GM21447 (cell line): ENCODE data around the gene KCNMA1.
"Not testable (repeated sequence)": the region's sequence is repeated elsewhere in the genome, so short reads cannot be mapped to it uniquely, and the experiment has no call there.

Experiments
- ATAC-seq: cut with Tn5 transposase; IDR thresholded peaks from one replicate; pipeline ENCODE4 v1.9.1; 2021; ENCODE audit not compliant: unreplicated experiment

Gene KCNMA1

DNA sequence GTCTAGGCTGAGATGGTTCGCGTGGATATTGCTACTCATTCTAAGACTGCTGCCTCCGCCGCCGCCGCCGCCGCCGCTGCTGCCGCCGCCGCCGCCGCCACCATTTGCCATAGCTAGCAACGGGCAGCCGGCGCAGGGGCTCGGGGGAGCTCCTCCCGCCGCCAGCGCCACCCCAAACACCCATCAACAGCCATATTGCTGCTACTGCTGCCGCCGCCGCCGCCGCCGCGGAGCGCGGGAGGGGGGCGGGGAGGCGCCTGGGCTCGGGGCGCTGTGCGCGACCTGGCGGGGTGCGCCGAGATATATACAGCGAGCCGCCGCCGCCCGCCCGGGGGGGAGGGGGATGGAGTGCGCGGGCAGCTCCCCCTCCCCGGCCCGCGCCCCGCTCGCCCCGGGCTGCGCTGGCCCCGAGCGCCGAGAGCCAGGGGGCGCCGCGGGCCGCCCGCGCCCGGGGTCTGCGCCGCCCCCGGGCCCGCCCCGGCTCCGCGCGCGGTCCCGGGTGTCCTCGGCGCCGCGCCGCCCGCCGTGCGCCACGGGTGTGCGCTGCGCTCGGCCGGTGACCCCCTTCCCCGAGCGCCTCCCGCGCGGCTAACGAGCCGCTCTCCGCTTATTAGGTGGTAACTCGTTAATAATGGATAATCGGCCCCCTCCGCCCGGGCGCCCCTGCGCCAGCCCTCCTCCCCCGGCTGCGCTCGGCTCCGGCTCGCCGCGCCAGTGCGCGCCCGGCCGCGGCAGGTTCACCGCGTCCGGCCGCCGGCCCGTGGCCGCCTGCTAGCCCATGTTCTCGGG is at the start of gene KCNMA1:
KCNMA1 (minus strand) TSS at position 277 of the 789 bp plus-strand sequence.
- ATAC-seq, result no peak

DNA sequence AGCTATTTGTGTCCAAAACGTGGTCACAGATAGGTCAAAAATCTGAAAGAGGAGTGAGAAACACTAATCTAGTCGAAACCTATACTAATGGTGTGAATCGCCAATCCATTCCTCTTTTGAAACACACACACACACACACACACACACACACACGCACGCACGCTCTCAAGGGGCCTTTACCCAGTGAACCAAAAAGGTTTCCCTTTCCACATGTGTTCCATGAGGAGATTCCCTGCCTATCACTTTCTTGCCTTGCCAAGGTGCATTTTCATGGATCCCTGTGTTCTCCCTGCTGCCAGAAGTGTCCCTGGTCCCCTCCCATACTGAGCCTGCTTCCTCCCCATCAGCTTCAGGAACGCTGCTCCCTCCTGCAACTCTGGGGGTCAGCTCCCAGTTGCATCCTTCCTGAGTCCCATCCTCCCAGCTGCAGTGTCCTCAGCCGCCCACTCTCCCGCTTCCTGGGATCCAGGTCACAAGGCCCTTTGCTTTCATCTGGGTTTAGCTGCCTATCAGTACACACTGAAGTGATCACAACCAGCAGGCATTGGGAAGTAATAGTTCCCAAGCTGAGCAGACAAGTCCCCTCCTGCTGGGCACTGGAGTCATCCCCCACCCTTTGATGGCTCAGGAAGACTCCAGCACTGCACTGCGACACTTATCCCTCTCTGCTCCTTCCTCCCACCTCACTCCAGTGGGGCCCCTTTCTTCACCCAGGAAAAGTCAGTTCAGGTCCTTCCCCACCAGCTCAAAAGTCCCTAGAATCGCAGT is 49.2 kb upstream of the KCNMA1 start:
- ATAC-seq, result no peak

DNA sequence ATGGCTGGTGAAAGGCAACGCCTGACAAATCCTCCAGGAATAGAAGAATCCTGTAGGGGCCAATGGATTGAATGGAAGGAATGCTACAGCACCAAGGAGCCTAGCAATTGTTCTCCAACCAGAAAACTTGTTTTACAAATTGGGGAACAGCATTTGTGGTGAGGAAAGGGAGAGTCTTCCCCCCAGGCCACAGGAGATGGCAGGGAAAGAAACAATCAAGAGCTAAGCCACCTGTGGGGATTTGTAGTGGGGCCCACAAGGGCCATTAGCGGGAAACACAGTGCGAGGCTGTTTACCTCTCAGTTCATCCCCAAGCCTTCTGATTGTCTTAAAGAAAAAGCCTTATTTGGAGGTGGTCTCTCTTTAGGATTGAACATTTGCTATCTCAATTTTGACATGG is 48.5 kb upstream of the KCNMA1 start:
- ATAC-seq, result no peak

DNA sequence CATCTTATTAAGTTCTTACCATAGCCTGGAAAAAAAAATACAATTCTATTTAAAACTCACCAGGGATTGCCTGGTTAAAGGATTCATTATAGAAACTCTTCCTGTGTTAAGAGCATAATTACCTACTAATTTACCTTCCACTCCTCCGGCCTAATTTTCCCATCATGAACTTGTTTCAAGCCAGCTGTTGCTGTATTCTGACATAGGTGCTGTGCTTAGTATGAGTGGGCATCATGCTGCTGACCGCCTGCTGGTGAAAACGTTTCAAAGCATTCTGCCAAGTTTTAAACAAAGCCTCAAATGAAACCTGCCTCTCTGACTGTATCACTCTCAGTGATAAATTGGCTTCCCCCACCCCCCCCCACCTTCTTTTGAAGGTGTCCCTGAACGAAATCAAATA is 47.8 kb upstream of the KCNMA1 start:
- ATAC-seq, result no peak

DNA sequence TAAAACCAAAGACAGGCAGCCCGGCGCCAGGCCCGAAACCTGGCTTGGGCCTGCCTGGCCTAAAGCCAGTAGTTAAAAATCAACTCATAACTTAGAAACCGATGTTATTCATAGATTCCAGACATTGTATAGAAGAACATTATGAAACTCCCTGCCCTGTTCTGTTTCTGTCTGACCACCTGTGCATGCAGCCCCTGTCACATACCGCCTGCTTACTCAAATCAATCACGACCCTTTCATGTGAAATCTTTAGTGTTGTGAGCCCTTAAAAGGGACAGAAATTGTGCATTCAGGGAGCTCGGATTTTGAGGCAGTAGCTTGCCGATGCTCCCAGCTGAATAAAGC is 45.5 kb upstream of the KCNMA1 start:
- not testable (repeated sequence) for ATAC-seq

DNA sequence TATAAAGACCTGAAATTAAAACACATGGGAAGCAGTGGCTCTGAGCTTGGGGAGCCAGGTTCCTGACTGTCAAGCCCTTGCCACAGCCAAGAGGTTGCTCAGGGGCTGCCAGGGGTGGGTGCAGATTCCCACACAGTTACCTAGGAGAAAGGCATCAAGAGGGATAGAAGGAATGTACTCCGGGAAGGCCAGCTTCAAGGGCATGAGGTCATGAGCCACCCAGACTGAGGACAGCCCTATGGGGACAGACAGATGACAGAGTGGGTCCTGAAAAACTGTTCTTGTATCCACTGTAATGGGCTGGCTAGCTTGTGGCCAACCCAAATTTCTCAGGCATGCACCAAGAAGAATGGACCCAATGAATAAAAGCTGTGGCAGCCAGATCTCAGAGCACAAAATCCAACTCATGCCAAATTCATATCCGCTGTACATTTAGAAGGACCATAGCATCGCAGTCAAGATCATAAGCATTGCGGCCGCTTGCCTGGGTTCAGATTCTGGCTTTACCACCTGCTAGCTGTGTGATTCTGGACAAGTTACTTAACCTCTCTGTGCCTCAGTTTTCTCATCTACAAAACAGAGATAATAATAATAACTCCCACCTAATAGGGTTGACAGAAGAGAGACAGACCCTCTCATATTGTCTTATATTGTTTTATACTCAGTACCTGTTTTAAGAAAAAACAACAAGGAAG is 44.9 kb upstream of the KCNMA1 start:
- ATAC-seq, result no peak

DNA sequence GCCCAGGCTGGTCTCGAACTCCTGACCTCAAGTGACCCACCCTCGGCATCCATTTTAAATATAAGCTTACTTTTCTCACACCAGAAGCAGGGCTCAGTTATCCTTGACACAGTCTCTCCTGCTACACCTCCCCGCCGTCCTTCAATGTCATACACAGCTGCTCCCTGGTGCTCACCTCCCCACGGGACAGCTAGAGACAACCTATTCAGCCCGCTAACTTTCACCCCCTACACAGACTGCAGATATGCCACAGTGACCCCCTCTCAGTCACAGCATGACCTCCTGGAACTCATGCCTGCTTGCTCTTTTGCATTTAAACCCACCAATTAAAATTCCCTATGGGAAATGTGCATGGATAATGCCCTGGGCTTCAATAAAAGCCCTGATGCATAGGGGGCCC is 44.2 kb upstream of the KCNMA1 start:
- ATAC-seq, result no peak

DNA sequence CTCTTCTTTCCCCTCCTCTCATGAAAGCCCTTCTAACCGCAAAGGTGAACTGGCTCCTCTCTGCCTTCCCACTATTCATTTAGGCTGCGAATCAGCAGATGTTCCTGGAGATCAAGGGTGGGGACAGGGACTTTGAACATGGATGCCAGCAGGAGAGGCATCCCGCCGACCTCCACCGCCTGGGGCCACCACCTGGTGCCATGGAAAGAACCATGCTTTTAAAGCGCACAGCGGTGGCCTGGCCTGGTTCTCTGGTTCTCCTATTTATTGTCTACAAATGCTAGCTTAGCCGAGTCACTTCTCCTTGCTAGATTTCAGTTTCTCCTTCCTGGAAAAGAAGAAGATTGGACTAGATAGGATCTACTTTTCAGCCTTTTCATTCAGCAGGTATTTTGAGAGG is 43.2 kb upstream of the KCNMA1 start:
- no peak for ATAC-seq

DNA sequence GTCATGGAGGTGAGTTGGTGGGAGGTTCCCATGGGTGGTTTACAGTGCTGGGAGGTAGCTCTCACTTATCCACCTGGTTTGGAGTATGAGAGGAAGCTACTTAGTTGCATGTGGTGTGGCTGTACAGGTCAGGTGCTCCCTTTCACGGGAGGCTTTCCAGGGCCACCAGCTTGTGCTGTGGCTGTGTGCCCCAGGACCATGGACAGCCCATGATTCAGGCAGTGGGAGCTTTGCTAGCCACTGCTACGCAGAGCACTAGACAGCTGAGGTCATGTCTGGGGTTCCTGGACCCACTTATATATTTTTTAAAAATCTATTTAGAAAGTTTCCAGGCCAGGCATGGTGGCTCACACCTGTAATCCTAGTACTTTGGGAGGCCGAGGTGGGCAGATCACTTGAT is 42.5 kb upstream of the KCNMA1 start:
- no peak for ATAC-seq

DNA sequence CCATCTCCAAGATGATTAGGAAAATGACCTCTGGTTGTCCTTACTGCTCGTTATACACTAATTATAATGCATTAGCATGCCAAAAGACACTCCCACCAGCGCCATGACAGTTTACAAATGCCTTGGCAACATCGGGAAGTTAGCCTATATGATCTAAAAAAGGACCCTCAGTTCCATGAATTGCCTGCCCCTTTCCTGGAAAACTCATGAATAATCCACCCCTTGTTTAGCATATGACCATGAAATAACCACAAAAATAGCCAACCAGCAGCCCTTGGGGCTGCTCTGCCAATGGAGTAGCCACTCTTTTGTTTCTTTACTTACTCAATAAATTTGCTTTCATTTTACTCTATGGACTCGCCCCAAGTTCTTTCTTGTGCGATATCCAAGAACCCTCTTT is 41.6 kb upstream of the KCNMA1 start:
- ATAC-seq, result no peak

DNA sequence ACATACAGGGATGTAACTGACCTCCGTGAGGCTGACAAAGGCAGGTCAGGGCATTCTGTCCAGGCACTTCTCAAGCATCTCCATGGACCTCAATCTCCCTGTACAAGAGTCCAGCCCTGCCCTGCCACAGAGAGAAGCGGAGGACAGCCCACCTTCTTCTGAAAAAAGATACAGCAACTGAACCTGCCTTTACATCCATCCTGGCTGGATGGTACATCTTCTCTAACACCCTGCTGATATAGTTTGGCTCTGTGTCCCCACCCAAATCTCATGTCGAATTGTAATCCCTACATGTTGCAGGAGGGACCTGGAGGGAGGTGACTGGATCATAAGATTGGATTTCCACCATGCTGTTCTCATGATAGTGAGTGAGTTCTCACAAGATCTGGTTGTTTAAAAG is 40.5 kb upstream of the KCNMA1 start:
- no peak for ATAC-seq

DNA sequence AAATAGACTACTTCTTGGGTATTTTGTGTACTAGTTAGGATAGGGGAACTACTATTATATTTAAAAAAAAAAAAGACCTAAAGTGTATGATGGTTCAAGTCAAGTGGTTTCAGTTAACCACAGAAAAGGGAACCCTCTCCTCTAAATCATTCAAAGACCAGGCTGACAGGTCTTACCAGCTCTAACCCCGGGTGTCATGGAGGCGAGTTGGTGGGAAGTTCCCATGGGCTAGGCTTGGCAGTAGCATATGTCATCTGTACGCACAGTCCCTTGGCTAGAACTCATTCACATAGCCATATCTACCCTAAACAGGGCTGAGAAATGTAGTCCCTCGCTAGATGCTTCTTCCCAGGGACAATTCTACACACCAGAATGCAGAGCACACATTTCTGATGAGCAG is 37.7 kb upstream of the KCNMA1 start:
- ATAC-seq, result no peak

DNA sequence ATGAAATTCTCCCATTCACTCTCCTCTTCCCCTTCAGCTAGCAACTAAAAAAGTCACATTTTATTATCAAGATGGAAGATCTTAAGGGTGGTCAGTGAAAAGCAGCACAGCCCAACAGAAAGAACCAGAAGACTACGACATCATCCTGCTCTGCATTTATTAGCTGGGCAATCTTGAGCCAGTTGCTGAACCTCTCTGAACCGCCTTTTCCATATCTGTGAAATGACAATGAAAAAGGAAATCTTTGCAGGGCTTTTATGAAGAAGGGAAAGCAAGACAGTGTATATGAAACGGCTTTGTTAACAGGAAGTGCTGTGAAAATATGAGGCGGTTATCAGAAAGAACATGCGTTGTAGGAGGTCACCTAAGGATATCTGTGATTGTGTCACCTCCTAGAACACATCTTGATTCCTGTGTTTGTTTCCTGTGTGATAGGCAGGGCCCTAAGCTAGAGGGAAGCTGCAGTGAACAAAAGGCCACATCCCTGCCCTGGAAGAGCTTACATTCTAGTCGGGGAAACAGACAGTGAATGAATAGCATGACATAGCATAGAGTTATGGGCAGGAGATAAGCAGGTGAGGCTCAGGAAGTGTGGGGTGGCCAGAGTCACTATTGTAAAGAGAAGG is 36.0 kb upstream of the KCNMA1 start:
- no peak for ATAC-seq

DNA sequence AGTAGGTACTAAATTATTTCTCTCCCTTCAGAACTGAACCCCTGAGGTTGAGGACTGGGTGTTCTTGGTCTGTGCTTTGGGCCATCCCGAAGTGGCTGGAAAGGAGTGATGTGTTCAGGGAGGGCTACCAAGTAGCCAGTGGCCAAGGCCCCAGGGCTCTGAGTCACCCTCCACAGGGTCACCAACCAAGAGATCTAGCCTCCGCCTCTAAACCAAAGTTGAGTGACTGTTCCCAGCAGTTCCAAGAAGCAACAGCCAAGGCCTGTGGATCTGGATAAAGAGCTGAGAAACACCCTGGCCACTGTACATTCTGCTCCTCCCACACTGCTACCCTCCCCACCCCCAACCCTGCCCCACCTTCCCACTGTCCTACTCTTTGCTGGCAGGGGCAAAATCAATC is 35.5 kb upstream of the KCNMA1 start:
- no peak for ATAC-seq

DNA sequence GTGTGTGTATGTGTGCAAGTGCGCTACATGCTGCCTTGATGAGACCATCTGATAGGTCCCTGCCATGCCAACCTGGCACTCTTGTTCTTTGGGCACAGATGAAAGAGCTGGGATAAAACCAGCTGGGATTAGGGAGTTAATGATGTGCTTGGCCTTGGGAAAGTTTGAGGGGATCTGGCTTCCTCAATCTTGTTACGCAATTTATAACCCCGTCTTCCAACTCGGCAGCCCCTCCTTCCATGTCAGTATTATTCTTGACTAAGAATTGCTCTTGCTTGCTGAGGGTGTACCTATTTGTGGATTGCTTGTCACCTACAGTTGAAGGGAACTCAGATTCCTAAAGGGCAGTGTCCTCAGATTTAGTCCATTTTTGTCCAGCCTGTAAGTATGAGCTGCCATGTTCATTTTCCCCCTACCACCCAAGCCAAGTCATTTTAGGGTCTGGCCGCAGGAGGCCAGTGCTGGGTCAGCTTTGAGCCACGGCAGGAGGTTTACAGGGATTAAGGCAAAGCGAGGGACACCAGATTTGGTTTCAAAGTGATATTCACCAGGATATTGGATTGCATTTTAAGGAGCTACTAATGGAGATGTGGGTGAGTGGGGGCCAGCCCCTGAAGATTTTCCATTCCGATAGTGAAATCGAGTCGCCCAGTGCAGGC is 34.1 kb upstream of the KCNMA1 start:
- ATAC-seq, result no peak

DNA sequence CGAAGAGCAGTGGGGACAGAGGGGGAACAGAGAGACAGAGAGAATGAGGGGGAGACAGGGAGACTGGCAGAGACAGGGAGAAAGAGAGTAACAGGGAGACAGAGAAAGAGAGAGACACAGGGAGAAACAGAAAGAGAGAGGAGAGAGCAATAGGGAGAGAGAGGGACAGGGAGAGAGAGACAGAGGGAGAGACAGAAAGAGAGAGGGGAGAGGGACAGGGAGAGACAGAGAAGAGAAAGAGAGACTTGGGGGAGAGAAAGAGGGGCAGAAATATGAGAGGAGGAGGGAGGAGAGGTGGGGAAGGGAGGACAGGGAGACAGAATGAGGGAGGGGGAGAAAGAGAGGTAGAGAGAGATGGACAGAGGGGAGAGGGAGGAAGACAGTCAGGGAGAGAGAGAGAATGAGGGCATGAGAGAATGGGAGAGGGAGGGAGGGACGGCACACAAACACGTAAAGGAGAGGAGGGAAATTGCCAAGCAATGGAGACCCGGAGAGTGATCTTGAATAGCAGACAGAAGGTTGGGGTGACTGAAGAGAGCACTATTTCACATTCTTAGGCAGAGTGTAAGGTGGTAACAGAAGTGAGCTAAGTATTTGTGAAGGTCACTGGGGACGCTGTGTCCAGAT is 33.3 kb upstream of the KCNMA1 start:
- ATAC-seq, result no peak

DNA sequence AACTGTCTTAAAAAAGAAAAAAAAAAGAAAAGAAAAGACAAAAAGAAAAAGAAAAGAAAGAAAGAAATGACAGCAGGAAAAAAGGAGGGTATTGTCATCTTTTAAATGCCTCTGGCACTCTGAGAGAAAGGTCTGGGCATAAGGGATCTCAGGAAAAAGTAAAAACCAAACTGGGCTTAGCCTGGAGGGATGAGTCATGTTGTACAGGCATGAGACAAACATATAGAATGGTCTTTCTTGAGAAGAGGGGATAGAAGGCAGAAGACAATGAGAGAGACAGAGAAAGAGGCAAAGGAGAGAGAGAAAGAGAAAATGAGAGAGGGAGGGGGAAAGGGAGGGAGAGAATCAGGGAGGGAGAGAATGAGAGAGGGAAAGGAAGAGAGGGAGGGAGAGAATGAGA is 32.3 kb upstream of the KCNMA1 start:
- no peak for ATAC-seq

DNA sequence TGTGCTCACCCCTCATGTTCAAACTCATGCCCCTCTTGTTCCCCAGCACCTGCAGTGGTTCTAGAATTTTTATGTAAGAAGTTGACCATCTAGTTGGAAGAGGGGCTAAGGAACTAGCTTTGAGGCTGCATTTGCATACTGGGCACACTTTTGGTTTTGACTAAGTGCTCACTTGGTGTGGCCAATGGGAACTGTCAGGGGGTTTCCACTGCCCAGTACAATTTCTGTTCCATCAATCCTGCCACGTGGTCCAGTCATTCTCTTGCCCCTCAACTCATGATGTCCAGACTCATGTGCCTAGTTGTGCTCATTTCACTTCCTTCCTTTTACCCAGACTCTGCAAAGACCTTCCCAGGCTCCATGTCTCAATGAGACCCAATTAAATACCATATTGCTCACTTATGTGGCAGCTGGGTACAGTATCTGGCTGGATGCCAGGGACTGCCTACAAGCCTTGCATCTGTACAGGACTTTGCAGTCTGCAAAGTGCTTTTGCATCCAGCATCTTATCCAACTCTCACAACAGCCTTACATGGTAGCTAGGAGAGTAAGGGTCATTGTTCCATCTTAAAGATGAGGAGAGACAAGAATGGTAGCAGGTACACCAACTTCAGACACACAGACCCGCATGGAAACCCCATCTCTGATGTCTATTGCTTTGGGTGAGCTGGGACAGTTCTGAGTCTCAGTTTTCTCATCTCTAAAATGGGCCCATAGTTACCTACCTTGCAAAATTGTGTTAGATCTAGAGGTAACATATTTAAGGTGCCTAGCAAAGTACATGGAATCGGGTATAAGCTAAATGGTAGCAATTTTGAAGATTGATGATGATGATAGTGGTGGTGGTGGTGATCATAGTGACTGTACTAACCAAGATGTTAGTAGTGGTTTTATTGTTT is 30.1 kb upstream of the KCNMA1 start:
- peak; percentile 72 for ATAC-seq

DNA sequence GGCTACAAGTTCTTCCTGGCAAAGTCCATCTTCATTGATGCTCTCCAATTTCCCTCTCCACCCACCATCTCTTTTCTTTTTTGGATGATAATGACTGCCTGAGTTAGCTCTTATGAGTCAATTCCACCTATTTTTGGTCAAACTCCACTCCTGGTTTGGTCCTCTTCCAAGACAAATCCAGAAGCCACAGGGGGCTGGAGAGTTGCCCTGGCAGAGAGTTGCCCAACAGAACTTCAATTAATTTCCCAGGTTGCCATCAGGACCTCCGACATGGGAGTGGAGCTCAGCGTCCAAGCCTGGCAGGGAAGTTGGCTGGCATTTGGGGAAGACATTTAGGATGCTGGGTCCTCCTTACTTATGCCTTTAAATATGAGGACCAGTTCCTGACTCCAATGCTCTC is 29.2 kb upstream of the KCNMA1 start:
- no peak for ATAC-seq

DNA sequence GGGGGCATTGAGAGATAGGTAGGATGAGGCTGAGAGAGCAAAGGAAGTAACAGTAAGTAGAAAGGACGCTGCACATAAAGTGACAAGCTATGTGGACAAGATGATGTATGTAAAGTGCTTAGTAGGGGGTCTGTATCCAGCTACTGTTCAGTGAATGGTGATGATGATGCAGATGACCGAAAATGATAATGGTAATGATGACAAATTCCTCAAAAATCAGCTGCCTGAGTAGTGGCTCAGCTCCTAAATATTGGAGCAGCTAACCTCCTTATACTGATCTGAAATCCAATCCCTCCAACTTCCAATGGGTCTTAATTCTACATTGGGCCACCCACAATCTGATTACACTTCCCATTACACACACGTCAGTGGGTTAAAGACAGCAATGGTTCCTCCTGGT is 27.1 kb upstream of the KCNMA1 start:
- no peak for ATAC-seq
